NCI-H187 (cell line): ENCODE measurements around the gene LPXN.
"Not testable (repeated sequence)": the region's sequence is repeated elsewhere in the genome, so short reads cannot be mapped to it uniquely, and the experiment has no call there.

ENCODE experiments used
- DNase-seq, 2 experiments: peaks; one replicate each; lab custom pipeline; 2025; lab: John Stamatoyannopoulos, UW

LPXN gene

GRCh38 chr11:58579192-58580129 is 3.8 kb upstream of the LPXN start:
- peak; percentile 61 to 78 for DNase-seq

- DNase-seq = peak; percentile 86 to 96
These were observed 3.1 kb upstream of the LPXN start, which contains the start of gene ZFP91 for GRCh38 chr11:58578635-58579191. Gene ZFP91, plus strand, starts transcription at chr11:58579063. Its CDS starts 219 bp downstream, at chr11:58579282.

GRCh38 chr11:58578136-58578634 is 2.5 kb upstream of the LPXN start:
- DNase-seq = peak; percentile 90 to 91

- peak in 1 of 2 experiments; percentile 69 for DNase-seq
These were observed 2.0 kb upstream of the LPXN start for GRCh38 chr11:58577555-58578135.

- DNase-seq = no peak
These were observed 1.3 kb upstream of the LPXN start for GRCh38 chr11:58576887-58577471.

GRCh38 chr11:58574881-58575280 is 775 bp downstream of the LPXN start:
- no peak for DNase-seq

- no peak for DNase-seq
These were observed 2.1 kb downstream of the LPXN start for GRCh38 chr11:58573451-58574104.

GRCh38 chr11:58572906-58573305 is 2.8 kb downstream of the LPXN start:
- DNase-seq = not testable (repeated sequence)

- DNase-seq = peak in 1 of 2 experiments; percentile 1
These were observed 7.7 kb downstream of the LPXN start for GRCh38 chr11:58567889-58568512.

GRCh38 chr11:58564231-58564630 is 11.4 kb downstream of the LPXN start:
- no peak for DNase-seq

GRCh38 chr11:58562375-58562800 is 13.3 kb downstream of the LPXN start:
- no peak for DNase-seq

- no peak for DNase-seq
These were observed 14.1 kb downstream of the LPXN start for GRCh38 chr11:58561394-58562098.

- DNase-seq = no peak
These were observed 14.8 kb downstream of the LPXN start for GRCh38 chr11:58560842-58561241.

- DNase-seq = no peak
These were observed 26.0 kb downstream of the LPXN start for GRCh38 chr11:58549644-58550043.

- no peak for DNase-seq
These were observed 28.8 kb downstream of the LPXN start for GRCh38 chr11:58546841-58547240.

- no peak for DNase-seq
These were observed 43.8 kb downstream of the LPXN start for GRCh38 chr11:58531865-58532341.

- no peak for DNase-seq
These were observed 45.4 kb downstream of the LPXN start for GRCh38 chr11:58530236-58530635.

- no peak for DNase-seq
These were observed 48.2 kb downstream of the LPXN start for GRCh38 chr11:58527429-58527828.

- no peak for DNase-seq
These were observed 48.9 kb downstream of the LPXN start for GRCh38 chr11:58526721-58527120.

- no peak for DNase-seq
These were observed 50.5 kb downstream of the LPXN start for GRCh38 chr11:58525037-58525614.
